PC-9 (cell line): ENCODE data around the gene MLKL.

Experiments
- EZH2 ChIP-seq: fragments of 200-600 bp; sonication (generic); IDR thresholded peaks from 2 replicates; pipeline ENCODE4 v1.8.0; 2017; ENCODE audit warnings: antibody characterized with exemption, low read depth
- TF ChIP-seq, protein P1 (sequence below): fragments of 200-600 bp; sonication (generic); conservative IDR thresholded peaks from 2 replicates; pipeline ENCODE4 v1.6.1; 2017; ENCODE audit warnings: mixed run types, antibody characterized with exemption, mild to moderate bottlenecking, moderate library complexity

DNA sequence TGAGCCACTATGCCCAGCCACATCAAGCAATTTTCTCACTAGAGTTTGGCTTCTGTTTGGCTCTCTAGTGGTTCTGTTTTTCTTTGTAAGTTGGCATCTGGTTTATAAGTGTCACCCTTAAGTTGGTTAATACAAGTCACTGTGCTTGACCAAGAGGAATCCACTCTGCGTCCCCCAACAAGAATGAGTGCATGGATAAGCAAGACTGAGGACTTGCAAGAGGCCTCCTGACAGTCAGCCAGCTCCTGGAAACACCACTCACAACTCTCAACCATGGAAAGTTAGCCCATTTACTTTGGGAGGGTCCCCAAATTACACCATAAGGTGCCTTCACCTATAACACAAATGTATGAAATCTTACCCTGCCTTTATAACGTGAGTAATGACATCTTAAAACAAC is 41.6 kb downstream of the MLKL start:
- TF ChIP-seq, protein P1, sequence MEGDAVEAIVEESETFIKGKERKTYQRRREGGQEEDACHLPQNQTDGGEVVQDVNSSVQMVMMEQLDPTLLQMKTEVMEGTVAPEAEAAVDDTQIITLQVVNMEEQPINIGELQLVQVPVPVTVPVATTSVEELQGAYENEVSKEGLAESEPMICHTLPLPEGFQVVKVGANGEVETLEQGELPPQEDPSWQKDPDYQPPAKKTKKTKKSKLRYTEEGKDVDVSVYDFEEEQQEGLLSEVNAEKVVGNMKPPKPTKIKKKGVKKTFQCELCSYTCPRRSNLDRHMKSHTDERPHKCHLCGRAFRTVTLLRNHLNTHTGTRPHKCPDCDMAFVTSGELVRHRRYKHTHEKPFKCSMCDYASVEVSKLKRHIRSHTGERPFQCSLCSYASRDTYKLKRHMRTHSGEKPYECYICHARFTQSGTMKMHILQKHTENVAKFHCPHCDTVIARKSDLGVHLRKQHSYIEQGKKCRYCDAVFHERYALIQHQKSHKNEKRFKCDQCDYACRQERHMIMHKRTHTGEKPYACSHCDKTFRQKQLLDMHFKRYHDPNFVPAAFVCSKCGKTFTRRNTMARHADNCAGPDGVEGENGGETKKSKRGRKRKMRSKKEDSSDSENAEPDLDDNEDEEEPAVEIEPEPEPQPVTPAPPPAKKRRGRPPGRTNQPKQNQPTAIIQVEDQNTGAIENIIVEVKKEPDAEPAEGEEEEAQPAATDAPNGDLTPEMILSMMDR, result no peak
- TF ChIP-seq EZH2, result no peak
